ENCODE results near the gene C12orf60. TPM values are rescaled to one million over a fixed set of nuclear protein-coding genes. Genes with fewer than 3 reads are reported as not detected.

The C12orf60 gene
- total and polyA plus RNA-seq, 2 of the 8 experiments (the other 6 are each of a cell fraction or from before 2014, with no cell fraction given), result 1.2 to 1.5 TPM

GRCh38 chr12:14850929-14851663 lies 47.6 kb downstream of the C12orf60 start:
- no peaks in the 10 kb centered on the region for H3K9me3 ChIP-seq (ENCODE audit: insufficient read depth in 2 of 2, low read depth in 1 of 2, low read length in 1 of 2)
- no peak overlapping the region for H3K23ac ChIP-seq (ENCODE audit: insufficient read length)
- no peaks in the 10 kb centered on the region for H3K79me2 ChIP-seq (ENCODE audit: control insufficient read depth in 1 of 2, insufficient read depth in 2 of 2, low read length in 2 of 2)
- DNase-seq (ENCODE audit: low read depth in 1 of 2, low spot score in 2 of 2) (no peak), FAIRE-seq (no peak)
- H3K9ac ChIP-seq (replicated peaks in 1 of 4; ENCODE audit: extremely low read depth in 1 of 4, low read depth in 3 of 4, low read length in 3 of 4), result no peak overlapping the region
- no peaks in the 10 kb centered on the region for H4K20me1 ChIP-seq (replicated peaks in 1 of 2; ENCODE audit: control insufficient read depth in 1 of 2, insufficient read depth in 2 of 2, low read length in 2 of 2)
- 93% methylated on average over 1 of the region's 1 CpG; no CpG with 5 or more reads in 1 of the 2 experiments for WGBS, 2 experiments (ENCODE audit: extremely low coverage in 1 of 2, insufficient coverage in 1 of 2, insufficient read length in 1 of 2, insufficient replicate concordance in 2 of 2, low coverage in 1 of 2, low lambda C conversion rate in 2 of 2, missing lambda C conversion rate in 1 of 2)
- H4K8ac ChIP-seq (ENCODE audit: extremely low read depth, insufficient read depth, low read length), result no peak overlapping the region
- no peak overlapping the region for H3K14ac ChIP-seq (ENCODE audit: insufficient read length)
- no peaks in the 10 kb centered on the region for H3K23me2 ChIP-seq (ENCODE audit: low read depth, low read length)
- no peak overlapping the region for H3K4me3 ChIP-seq (ENCODE audit: extremely low read depth in 1 of 4, insufficient read depth in 2 of 4, low read depth in 3 of 4, low read length in 4 of 4)
- no peak overlapping the region for H2BK20ac ChIP-seq (ENCODE audit: low read length)
- ChIA-PET POLR2A (ENCODE audit: partially characterized antibody) (interaction anchor here (1.0 kb wide), 1 partner anchor 10 kb away, joined by 4 read pairs; no protein-coding TSS in a partner anchor), CTCF (ENCODE audit: partially characterized antibody) (interaction anchor here (0.7 to 2.8 kb wide), 5 partner anchors 22 to 145 kb away, joined by 3 to 14 read pairs (median 3); no protein-coding TSS in a partner anchor)
- H3K56ac ChIP-seq (replicated peaks; ENCODE audit: insufficient read length, low read depth, low read length), result no peak overlapping the region
- H4K5ac ChIP-seq (ENCODE audit: insufficient read length, low read depth, low read length), result no peak overlapping the region
- peaks cover 0 to 6% (median 0%) of the 10 kb centered on the region in 4 experiments; a peak in 2 of 7 replicates for H3K4me1 ChIP-seq (replicated peaks in 1 of 4; ENCODE audit: control insufficient read depth in 3 of 4, insufficient read depth in 4 of 4, low read length in 3 of 4)
- no peak overlapping the region for H2BK5ac ChIP-seq (ENCODE audit: low read depth, low read length)
- H3K36me3 ChIP-seq (ENCODE audit: control insufficient read depth in 2 of 4, insufficient read depth in 4 of 4, low read length in 3 of 4), result no peaks in the 10 kb centered on the region
- no peak overlapping the region for H3K27ac ChIP-seq (ENCODE audit: low read depth, low read length)
- no peak overlapping the region for H3K4me2 ChIP-seq (ENCODE audit: insufficient read depth in 1 of 2, low read depth in 2 of 2, low read length in 2 of 2)
- no peak overlapping the region for H2BK12ac ChIP-seq (ENCODE audit: low read depth, low read length)
- H2AFZ ChIP-seq (ENCODE audit: low read length), result peak overlapping the region; percentile 34; the same call in 1 of the 2 replicates
- H4K91ac ChIP-seq (replicated peaks; ENCODE audit: insufficient read length, low read length), result no peak overlapping the region
- H2BK15ac ChIP-seq (ENCODE audit: low read length), result no peak overlapping the region
- H3K18ac ChIP-seq (ENCODE audit: extremely low read depth, low read length), result no peak overlapping the region
- TF ChIP-seq JUND (IDR thresholded peaks at IDR 0.05; ENCODE audit: low read length), result no peak
- peak; percentile 11; the same call in 1 of the 2 replicates for TF ChIP-seq MAX (IDR thresholded peaks at IDR 0.05)
- no peak for TF ChIP-seq SIN3A (conservative IDR thresholded peaks at IDR 0.05 in 1 of 2, IDR thresholded peaks at IDR 0.05 in 1 of 2; ENCODE audit: low read depth in 1 of 2, low read length in 2 of 2)
- TF ChIP-seq RFX5 (IDR thresholded peaks at IDR 0.05; ENCODE audit: borderline replicate concordance, low read depth, low read length), result no peak
- TF ChIP-seq TAF1 (IDR thresholded peaks at IDR 0.05; ENCODE audit: low read depth, low read length), result no peak
- no peak for TF ChIP-seq CEBPB (IDR thresholded peaks at IDR 0.05; ENCODE audit: low read depth, low read length)
- TF ChIP-seq KDM4A (IDR thresholded peaks at IDR 0.05; ENCODE audit: low read depth, low read length, severe bottlenecking), result no peak
- no peaks in the 10 kb centered on the region for H3K79me1 ChIP-seq (ENCODE audit: low read depth, low read length)
- no peak overlapping the region for H3K4ac ChIP-seq (replicated peaks; ENCODE audit: insufficient read length, low read depth, low read length)
- H2BK120ac ChIP-seq (replicated peaks; ENCODE audit: low read depth, low read length), result no peak overlapping the region
- H2AK5ac ChIP-seq (ENCODE audit: low read depth, low read length), result no peak overlapping the region
- no peaks in the 10 kb centered on the region for H3K27me3 ChIP-seq (replicated peaks in 1 of 4; ENCODE audit: control insufficient read depth in 3 of 4, extremely low read depth in 1 of 4, insufficient read depth in 3 of 4, low read length in 3 of 4)

All from H1 (cell line).